Heart left ventricle (tissue), 16 donors: Measurements from ENCODE around the gene CDH2. TPM values are rescaled to one million over a fixed set of nuclear protein-coding genes. Genes with fewer than 3 reads are reported as not detected.

Experiments
- ATAC-seq, 4 donors: fragments of 200-7000 bp; cut with Tn5 transposase; one replicate each; pipeline ENCODE4 v1.9.1; 2020 to 2022; ENCODE audit warnings: moderate library complexity in 4 of 4, mild to moderate bottlenecking in 3 of 4, moderate number of reproducible peaks in 1 of 4
- DNase-seq, 5 donors: peaks; one replicate each; pipeline ENCODE4 v3.0.0-alpha.2; 2020
- H3K27ac ChIP-seq, 12 donors: fragments of 200-600 bp; sonication (generic) in 4 of 12; one replicate each; pipeline versions ENCODE4 v1.5.0 to v1.8.0; 2016 to 2022; ENCODE audit warnings: mild to moderate bottlenecking in 2 of 12
- H3K27me3 ChIP-seq, 9 donors: fragments of 200-600 bp; sonication (generic) in 2 of 9; one replicate each; pipeline versions ENCODE4 v1.5.1 to v1.8.0; 2016 to 2022; ENCODE audit warnings: mild to moderate bottlenecking in 3 of 9
- H3K36me3 ChIP-seq, 9 donors: fragments of 200-600 bp; sonication (generic) in 2 of 9; one replicate each; pipeline versions ENCODE4 v1.5.0 to v1.8.0; 2018 to 2022; ENCODE audit warnings: mild to moderate bottlenecking in 2 of 9
- H3K4me1 ChIP-seq, 12 donors: fragments of 200-600 bp; sonication (generic) in 4 of 12; one replicate each; pipeline versions ENCODE4 v1.5.0 to v1.8.0; 2016 to 2022; ENCODE audit warnings: mild to moderate bottlenecking in 3 of 12
- H3K4me3 ChIP-seq, 12 donors: fragments of 200-600 bp; sonication (generic) in 4 of 12; one replicate each; pipeline versions ENCODE4 v1.5.0 to v1.8.0; 2017 to 2022; ENCODE audit warnings: mild to moderate bottlenecking in 9 of 12, moderate library complexity in 4 of 12
- H3K9me3 ChIP-seq, 12 donors: fragments of 200-600 bp; sonication (generic) in 4 of 12; one replicate each; pipeline versions ENCODE4 v1.5.0 to v1.8.0; 2016 to 2022; ENCODE audit warnings: mild to moderate bottlenecking in 1 of 12
- POLR2A ChIP-seq, 2 donors: fragments of 450-650 bp; IDR thresholded peaks; one replicate each; pipeline ENCODE4 v1.6.1; 2017; ENCODE audit warnings: antibody characterized with exemption in 2 of 2, mild to moderate bottlenecking in 2 of 2, moderate library complexity in 2 of 2
- WGBS, 4 donors: extraction: QIAGEN DNeasy Blood & Tissue Kit in 2 of 4; methylation state at CpG; one replicate each; pipeline versions ENCODE4 v1.1.5 to v1.1.7; 2013 to 2018; 5-methylcytosine and 5-hydroxymethylcytosine counted together
- intact Hi-C, 10 donors: fragments of 100-400 bp; cut with DNase I; formaldehyde crosslinking; loops; one replicate each; pipeline versions ENCODE4 v1.11.1 to v1.14.2; 2022
- polyA plus RNA-seq, 2 donors: library from polyadenylated mRNA; stranded (reverse); fragments of 200-250 nt; gene quantifications; one replicate each; pipeline ENCODE4 v1.2.3, GENCODE V29; 2013
- total RNA-seq, 9 donors: library from RNA; depleted of rRNA in 2 of 9; stranded (reverse); fragments of >200 nt in 2 of 9; fragmentation: NEBNext Ultra II Directional in 3 of 9; extraction: Animal tissue kit (Norgen Biotek cat#: 25700) in 3 of 9; gene quantifications; one replicate each; pipeline versions ENCODE4 v1.1.0 to v1.2.4, GENCODE V29; 2016 to 2023
- TF ChIP-seq, protein P1 (sequence below), 12 donors: fragments of 200-600 bp; sonication (generic) in 4 of 12; IDR thresholded peaks; one replicate each; pipeline versions ENCODE4 v1.5.0 to v1.8.0; 2018 to 2022; ENCODE audit warnings: antibody characterized with exemption in 12 of 12, mild to moderate bottlenecking in 5 of 12
- donor health status: ischemic (EF 13 %, LVEDD 7.1; RV severe dilation, severe dysfunction).
- donor health status: healthy with polysubstance abuse.
- donor health status: DM: no; HTN: yes; CAD: no.
- donor health status: DM: no; HTN: no; CAD: no.
- donor health status: ischemic (EF 25% LVEDD 6.9; RV normal size, moderate dysfunction).
- donor health status: ischemic (EF 25% LVEDD 5.7; RV mildly dilated, moderate dysfunction).
- donor health status: healthy.
- donor health status: DM: yes; HTN: yes; CAD: no.
- donor health status: ischemic (EF 35%, LVEDD 5.7; RV mildly dilated, moderate dysfunction).
- donor health status: nonischemic (EF 11% LVEDD 7.7; RV severe dilation, severe dysfunction).
- donor health status: DM: yes; HTN: yes; CAD: no.
- donor health status: PGD.
- donor health status: ischemic (EF 29% LVEDD 5.4; RV normal size, mild dysfunction).
- donor health status: nonischemic (EF 23%, LVEDD 6.1; RV moderate dilation, normal function).

The CDH2 gene
- total and polyA plus RNA-seq, 11 donors, result 62.5 to 594 (median 386) TPM

DNA sequence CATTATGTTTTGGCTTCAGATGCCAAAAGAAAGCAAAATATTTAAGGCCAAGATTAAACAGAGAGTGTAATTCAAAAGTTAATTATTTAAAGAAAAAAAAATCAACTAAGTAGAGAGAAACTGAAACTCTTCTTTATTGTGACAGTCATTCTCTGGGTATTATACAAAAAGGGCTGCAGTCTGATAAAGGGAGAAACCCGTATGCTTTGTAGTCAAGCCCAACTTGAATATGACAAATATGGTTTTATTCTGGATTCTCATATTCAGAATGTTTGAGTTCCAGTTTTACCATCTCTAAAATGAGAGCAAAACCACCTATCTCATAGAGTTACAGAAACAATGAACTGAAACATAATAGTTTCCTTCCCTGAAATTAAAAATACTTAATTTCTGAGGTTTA is 8.2 kb downstream of the CDH2 start:
- 35 to 56% (median 44%) methylated on average over 1 of the region's 1 CpG for WGBS, 4 donors
- intact Hi-C loops, result loop anchor here in 3 of 10 donors (2.0 to 10.0 kb wide), 2 partner anchors 54 to 56 kb away; no protein-coding TSS in a partner anchor
- Histone ChIP-seq H3K4me1 (peaks cover 0 to 30% (median 4%) of the 10 kb centered on the region in 12 donors), H3K4me3 (peak overlapping the region in 6 of 12 donors; percentile 3 to 81 (median 18)), H3K27me3 (peaks cover 0 to 10% (median 0%) of the 10 kb centered on the region in 9 donors), H3K27ac (peak overlapping the region in 8 of 12 donors; percentile 5 to 97 (median 72)), H3K9me3 (no peaks in the 10 kb centered on the region), H3K36me3 (peaks cover 0 to 2% (median 0%) of the 10 kb centered on the region in 9 donors)
- no peak for TF ChIP-seq POLR2A (IDR thresholded peaks at IDR 0.05)
- DNase-seq (no peak), ATAC-seq (no peak)

DNA sequence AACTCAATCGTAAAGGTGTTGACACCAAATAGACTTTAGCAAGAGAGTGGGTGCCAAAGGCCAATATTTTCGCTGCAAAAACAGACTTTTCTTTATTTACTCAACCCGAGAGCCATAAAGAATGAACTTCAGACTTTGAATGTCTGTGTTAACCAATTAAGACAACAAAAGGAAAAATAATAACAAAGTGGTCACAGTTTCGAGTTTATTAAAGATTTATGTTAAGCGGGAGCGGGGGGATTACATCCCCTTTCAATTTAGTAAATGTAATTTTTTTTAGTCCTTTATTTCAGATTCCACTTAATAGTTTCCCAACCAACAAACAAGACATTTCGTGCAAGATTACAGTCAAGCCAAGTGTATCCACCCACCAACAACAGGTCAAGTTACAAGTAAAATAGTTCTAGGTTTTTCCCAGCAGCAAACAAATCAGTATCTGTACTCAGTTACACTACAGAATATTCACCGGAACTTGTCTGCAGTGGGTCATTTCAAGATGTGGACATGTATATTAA is 9.0 kb downstream of the CDH2 start:
- Histone ChIP-seq H3K27ac (peak overlapping the region in 6 of 12 donors; percentile 5 to 97 (median 72)), H3K36me3 (peaks cover 0 to 2% (median 0%) of the 10 kb centered on the region in 9 donors), H3K4me3 (peak overlapping the region in 6 of 12 donors; percentile 3 to 81 (median 24)), H3K4me1 (peaks cover 0 to 38% (median 9%) of the 10 kb centered on the region in 12 donors), H3K27me3 (peaks cover 0 to 2% (median 0%) of the 10 kb centered on the region in 9 donors), H3K9me3 (no peaks in the 10 kb centered on the region)
- DNase-seq (no peak), ATAC-seq (no peak)
- WGBS, 4 donors, result 62 to 71% (median 70%) methylated on average over 8 of the region's 8 CpGs
- intact Hi-C loops, result loop anchor here in 3 of 10 donors (2.0 to 10.0 kb wide), 2 partner anchors 53 to 55 kb away; no protein-coding TSS in a partner anchor
- TF ChIP-seq, protein P1, sequence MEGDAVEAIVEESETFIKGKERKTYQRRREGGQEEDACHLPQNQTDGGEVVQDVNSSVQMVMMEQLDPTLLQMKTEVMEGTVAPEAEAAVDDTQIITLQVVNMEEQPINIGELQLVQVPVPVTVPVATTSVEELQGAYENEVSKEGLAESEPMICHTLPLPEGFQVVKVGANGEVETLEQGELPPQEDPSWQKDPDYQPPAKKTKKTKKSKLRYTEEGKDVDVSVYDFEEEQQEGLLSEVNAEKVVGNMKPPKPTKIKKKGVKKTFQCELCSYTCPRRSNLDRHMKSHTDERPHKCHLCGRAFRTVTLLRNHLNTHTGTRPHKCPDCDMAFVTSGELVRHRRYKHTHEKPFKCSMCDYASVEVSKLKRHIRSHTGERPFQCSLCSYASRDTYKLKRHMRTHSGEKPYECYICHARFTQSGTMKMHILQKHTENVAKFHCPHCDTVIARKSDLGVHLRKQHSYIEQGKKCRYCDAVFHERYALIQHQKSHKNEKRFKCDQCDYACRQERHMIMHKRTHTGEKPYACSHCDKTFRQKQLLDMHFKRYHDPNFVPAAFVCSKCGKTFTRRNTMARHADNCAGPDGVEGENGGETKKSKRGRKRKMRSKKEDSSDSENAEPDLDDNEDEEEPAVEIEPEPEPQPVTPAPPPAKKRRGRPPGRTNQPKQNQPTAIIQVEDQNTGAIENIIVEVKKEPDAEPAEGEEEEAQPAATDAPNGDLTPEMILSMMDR (IDR thresholded peaks at IDR 0.05), result no peak
- TF ChIP-seq POLR2A (IDR thresholded peaks at IDR 0.05), result no peak

DNA sequence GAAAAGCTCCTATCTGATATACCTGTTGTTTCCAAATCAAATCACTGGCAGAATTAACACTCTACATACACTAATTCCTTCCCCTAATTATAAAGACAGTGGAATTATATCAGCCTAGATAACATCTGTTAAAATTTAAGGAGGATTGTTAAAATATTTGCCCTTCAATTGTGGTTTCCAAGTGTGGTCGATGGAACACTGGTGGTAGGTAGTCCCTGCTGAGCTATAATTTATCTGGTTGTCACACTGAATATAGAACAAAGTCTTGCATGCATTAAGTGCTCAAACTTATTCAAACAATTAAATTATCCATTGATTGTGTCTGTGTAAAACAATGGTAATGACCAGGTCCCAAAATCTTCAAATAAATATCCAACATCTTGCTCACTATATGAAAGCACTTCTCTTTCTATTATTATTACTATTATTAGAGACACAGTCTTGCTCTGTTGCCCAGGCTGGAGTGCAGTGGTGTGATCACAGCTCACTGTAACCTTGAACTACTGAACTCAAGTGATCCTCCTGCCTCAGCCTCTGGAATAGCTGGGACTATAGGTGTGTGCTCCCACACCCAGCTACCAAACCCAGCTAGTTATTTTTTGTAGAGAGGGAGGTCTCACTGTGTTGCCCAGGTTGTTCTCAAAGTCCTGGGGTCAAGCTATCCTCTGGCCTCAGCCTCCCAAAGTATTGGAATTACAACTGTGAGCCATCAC is 12.0 kb downstream of the CDH2 start:
- intact Hi-C loops, result loop anchor here in 4 of 10 donors (5.0 to 10.0 kb wide), 3 partner anchors 38 to 388 kb away; no protein-coding TSS in a partner anchor
- 40 to 51% (median 45%) methylated on average over 1 of the region's 1 CpG for WGBS, 4 donors
- ATAC-seq (no peak), DNase-seq (no peak)
- Histone ChIP-seq H3K4me1 (peaks cover 0 to 65% (median 23%) of the 10 kb centered on the region in 12 donors), H3K36me3 (peaks cover 0 to 2% (median 0%) of the 10 kb centered on the region in 9 donors), H3K27me3 (no peaks in the 10 kb centered on the region), H3K4me3 (no peak overlapping the region), H3K9me3 (no peaks in the 10 kb centered on the region), H3K27ac (peak overlapping the region in 3 of 12 donors; percentile 32 to 78 (median 74))
- TF ChIP-seq, protein P1 (IDR thresholded peaks at IDR 0.05), result no peak

DNA sequence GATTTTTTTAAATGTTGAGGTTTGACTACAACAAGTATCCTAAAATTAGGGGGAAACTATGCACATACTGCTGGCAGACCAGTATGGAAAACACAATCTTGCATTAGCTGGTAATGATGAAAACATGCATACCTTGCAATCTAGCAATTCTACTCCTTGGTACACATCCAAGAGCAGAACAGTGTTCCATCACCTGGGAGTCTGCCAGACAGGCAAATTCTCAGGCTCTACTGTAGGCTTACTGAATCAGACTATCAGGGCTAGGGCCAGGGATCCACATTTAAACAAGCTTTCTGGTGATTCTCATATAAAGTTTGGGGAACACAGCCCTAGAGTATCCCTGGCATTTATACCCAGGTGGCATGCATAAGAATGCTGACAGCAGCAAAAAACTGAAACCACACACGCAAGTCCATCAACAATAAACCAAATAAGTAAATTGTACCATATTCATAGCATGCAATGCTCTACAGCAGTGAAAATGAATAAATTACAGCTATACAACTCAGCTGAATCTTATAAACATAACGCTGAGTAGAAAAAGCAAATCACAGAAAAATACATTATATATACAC is 13.6 kb downstream of the CDH2 start:
- peak in 3 of 4 donors; percentile 23 to 47 (median 42) for ATAC-seq
- peaks cover 0 to 81% (median 26%) of the 10 kb centered on the region in 12 donors for H3K4me1 ChIP-seq
- peak overlapping the region in 7 of 12 donors; percentile 45 to 84 (median 67) for H3K27ac ChIP-seq
- H3K4me3 ChIP-seq, result peak overlapping the region in 1 of 12 donors; percentile 16
- intact Hi-C loops, result loop anchor here in 4 of 10 donors (5.0 to 10.0 kb wide), 3 partner anchors 36 to 386 kb away; no protein-coding TSS in a partner anchor
- 71 to 81% (median 77%) methylated on average over 2 of the region's 2 CpGs for WGBS, 4 donors
- no peak for DNase-seq
- TF ChIP-seq POLR2A (IDR thresholded peaks at IDR 0.05), result no peak
- TF ChIP-seq, protein P1 (IDR thresholded peaks at IDR 0.05), result no peak
- H3K9me3 ChIP-seq, result no peaks in the 10 kb centered on the region
- no peaks in the 10 kb centered on the region for H3K27me3 ChIP-seq
- H3K36me3 ChIP-seq, result peaks cover 0 to 2% (median 0%) of the 10 kb centered on the region in 9 donors
